Erythroblast (primary cell): ENCODE measurements around the gene CYP26A1.

ENCODE experiments used
- GATA1 ChIP-seq: IDR thresholded peaks from 2 replicates; pipeline ENCODE4 v1.6.1; 2011; ENCODE audit warnings: low read depth, mild to moderate bottlenecking, control low read depth, low read length, moderate library complexity
- POLR2A ChIP-seq: IDR thresholded peaks from 2 replicates; pipeline ENCODE4 v1.6.1; 2011; ENCODE audit warnings: mild to moderate bottlenecking, low read length

GRCh38 chr10:93125966-93126365, 52.3 kb downstream of the CYP26A1 start:
- TF ChIP-seq POLR2A, result no peak
- no peak for TF ChIP-seq GATA1
